GM12865 (cell line): ENCODE results near the gene STAG1.

Experiments used
- DNase-seq: peaks from one replicate; pipeline ENCODE4 v3.0.0; 2010; ENCODE audit warnings: low read depth
- H3K4me3 ChIP-seq: 2 replicates; pipeline ENCODE4 v1.5.1; 2011; ENCODE audit warnings: mild to moderate bottlenecking, low read depth, low read length, control low read depth
- TF ChIP-seq, protein P1 (sequence below): IDR thresholded peaks from 2 replicates; pipeline ENCODE4 v1.5.1; 2011; ENCODE audit warnings: low read length, control low read depth, low read depth, inconsistent platforms; ENCODE audit not compliant: insufficient read depth; ENCODE audit errors: missing control alignments

Gene STAG1

DNA sequence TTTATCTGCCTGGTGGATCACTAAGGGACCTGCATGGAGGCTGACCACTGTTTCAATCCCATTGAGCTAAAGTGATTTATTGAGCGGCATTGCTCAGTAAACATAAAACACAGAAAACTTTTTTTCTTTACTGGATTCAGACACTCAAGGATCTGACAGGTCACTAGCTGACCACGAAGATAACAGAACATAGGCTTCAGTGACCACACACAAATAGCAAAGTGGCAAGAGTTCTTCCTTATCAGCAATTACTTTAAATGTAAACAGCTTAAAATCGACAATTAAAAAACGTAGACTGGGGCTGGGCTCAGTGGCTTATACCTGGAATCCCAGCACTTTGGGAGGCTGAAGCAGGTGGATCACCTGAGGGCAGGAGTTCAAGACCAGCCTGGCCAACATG, 48.7 kb downstream of the STAG1 start:
- H3K4me3 ChIP-seq, result no peak overlapping the region
- DNase-seq, result no peak
- TF ChIP-seq, protein P1, sequence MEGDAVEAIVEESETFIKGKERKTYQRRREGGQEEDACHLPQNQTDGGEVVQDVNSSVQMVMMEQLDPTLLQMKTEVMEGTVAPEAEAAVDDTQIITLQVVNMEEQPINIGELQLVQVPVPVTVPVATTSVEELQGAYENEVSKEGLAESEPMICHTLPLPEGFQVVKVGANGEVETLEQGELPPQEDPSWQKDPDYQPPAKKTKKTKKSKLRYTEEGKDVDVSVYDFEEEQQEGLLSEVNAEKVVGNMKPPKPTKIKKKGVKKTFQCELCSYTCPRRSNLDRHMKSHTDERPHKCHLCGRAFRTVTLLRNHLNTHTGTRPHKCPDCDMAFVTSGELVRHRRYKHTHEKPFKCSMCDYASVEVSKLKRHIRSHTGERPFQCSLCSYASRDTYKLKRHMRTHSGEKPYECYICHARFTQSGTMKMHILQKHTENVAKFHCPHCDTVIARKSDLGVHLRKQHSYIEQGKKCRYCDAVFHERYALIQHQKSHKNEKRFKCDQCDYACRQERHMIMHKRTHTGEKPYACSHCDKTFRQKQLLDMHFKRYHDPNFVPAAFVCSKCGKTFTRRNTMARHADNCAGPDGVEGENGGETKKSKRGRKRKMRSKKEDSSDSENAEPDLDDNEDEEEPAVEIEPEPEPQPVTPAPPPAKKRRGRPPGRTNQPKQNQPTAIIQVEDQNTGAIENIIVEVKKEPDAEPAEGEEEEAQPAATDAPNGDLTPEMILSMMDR, result no peak

DNA sequence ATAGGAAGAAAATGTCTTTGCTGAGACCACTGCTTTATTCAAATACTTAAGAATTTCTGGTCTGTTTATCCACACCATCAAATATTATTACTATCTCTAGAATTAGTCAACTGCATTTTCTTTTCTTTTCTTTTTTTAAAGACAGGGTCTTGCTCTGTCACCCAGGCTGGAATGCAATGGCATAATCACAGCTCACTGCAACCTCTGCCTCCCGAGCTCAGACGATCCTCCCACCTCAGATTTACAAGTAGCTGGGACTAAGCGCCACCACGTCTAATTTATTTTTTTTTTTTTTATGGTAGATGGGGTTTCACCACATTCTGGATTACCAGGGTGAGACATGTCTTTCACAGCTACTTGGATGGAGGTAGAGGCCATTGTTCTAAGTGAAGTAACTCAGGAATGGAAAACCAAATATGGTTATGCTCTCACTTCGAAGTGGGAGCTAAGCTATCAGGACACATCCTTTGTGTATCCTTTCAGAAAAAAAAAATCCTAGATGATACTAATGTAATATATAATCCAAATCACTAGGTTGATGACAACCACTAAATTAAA, 52.8 kb downstream of the STAG1 start:
- H3K4me3 ChIP-seq, result no peak overlapping the region
- TF ChIP-seq, protein P1, result no peak
- DNase-seq, result no peak

GRCh38 chr3:136698361-136698760, 53.8 kb downstream of the STAG1 start:
- H3K4me3 ChIP-seq, result no peak overlapping the region
- TF ChIP-seq, protein P1, result no peak
- no peak for DNase-seq

DNA sequence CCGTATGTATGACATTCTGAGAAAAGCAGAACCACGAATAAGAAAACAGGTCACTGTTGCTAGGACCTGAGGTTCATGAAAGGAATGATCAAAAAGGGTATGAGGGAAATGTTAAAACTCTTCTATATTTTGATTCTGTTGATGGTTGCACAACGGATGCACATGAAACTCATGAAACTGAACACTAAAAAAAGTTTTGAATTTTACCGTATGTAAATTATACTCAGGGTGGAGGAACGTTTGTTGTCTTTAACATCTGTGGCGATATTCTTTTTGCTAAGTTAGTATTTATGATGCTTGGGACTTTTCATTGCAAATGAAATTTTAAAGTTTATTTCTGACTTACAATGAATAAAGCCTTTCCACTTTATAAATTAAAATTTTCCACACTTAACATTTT, 55.4 kb downstream of the STAG1 start:
- TF ChIP-seq, protein P1, result no peak
- H3K4me3 ChIP-seq, result no peak overlapping the region
- DNase-seq, result no peak

- no peak for DNase-seq
- TF ChIP-seq, protein P1, result no peak
These were observed 57.9 kb downstream of the STAG1 start for GRCh38 chr3:136694321-136694720.

GRCh38 chr3:136690599-136690998, 61.6 kb downstream of the STAG1 start:
- no peak overlapping the region for H3K4me3 ChIP-seq
- TF ChIP-seq, protein P1, result no peak
- DNase-seq, result no peak

More at GRCh38 chr3:136694321-136694720, 57.9 kb downstream of the STAG1 start:
- no peak overlapping the region for H3K4me3 ChIP-seq

DNA sequence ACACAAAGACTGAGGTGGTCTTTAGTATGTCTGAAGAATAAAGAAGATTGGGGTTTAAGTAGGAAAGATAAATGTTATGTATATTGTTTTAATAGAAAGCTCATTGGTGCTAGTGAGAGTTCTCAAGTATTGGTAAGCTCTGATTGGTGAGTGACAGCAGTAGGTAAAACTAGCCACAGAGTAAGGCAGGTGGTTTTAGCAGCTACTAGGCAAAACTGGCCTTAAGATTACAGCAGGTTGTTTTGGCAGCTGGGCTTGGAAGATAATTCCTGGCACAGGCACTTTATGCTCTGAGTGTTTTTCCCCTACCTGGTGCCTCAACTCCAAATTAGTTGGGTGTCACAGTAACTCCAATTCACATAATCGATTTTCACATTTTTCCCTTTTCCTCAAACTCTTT, 66.3 kb downstream of the STAG1 start:
- TF ChIP-seq, protein P1, result no peak
- H3K4me3 ChIP-seq, result no peak overlapping the region
- no peak for DNase-seq
